GM19193 (cell line): ENCODE data around the gene RASA3.

Source experiments
- POLR2A ChIP-seq: IDR thresholded peaks from 4 replicates; pipeline ENCODE4 v1.6.1; 2011; ENCODE audit not compliant: insufficient read depth, insufficient read length; ENCODE audit errors: extremely low read depth

RASA3 gene

GRCh38 chr13:114074671-114075315 lies 57.6 kb downstream of the RASA3 start:
- no peak for TF ChIP-seq POLR2A

GRCh38 chr13:114073881-114074612 lies 58.4 kb downstream of the RASA3 start:
- no peak for TF ChIP-seq POLR2A

GRCh38 chr13:114072421-114072820 lies 60.0 kb downstream of the RASA3 start:
- no peak for TF ChIP-seq POLR2A

- TF ChIP-seq POLR2A: no peak
These were observed 60.4 kb downstream of the RASA3 start for GRCh38 chr13:114071991-114072390.

GRCh38 chr13:114071410-114071809 lies 61.0 kb downstream of the RASA3 start:
- TF ChIP-seq POLR2A: no peak

GRCh38 chr13:114070098-114070799 lies 62.2 kb downstream of the RASA3 start:
- TF ChIP-seq POLR2A: no peak

- TF ChIP-seq POLR2A: no peak
These were observed 62.9 kb downstream of the RASA3 start for GRCh38 chr13:114069376-114070097.

GRCh38 chr13:114068656-114069318 lies 63.6 kb downstream of the RASA3 start:
- no peak for TF ChIP-seq POLR2A

- TF ChIP-seq POLR2A: peak; percentile 6
These were observed 64.4 kb downstream of the RASA3 start for GRCh38 chr13:114067886-114068651.

- TF ChIP-seq POLR2A: peak; percentile 55
These were observed 65.0 kb downstream of the RASA3 start for GRCh38 chr13:114067381-114067885.

GRCh38 chr13:114066956-114067355 lies 65.5 kb downstream of the RASA3 start:
- TF ChIP-seq POLR2A: no peak

- TF ChIP-seq POLR2A: peak; percentile 30
These were observed 66.3 kb downstream of the RASA3 start for GRCh38 chr13:114065926-114066774.
